T-helper 22 cell (primary cell): ENCODE data around the gene BAHCC1.

ENCODE experiments used
- DNase-seq: peaks from one replicate; pipeline ENCODE4 v3.0.0-alpha.2; 2020; ENCODE audit warnings: low read depth

Gene BAHCC1

GRCh38 chr17:81427173-81428120, 32.2 kb downstream of the BAHCC1 start:
- no peak for DNase-seq

GRCh38 chr17:81428121-81428515, 32.9 kb downstream of the BAHCC1 start:
- DNase-seq = no peak

GRCh38 chr17:81428516-81428915, 33.3 kb downstream of the BAHCC1 start:
- DNase-seq = no peak

GRCh38 chr17:81428948-81429774, 33.9 kb downstream of the BAHCC1 start:
- DNase-seq = no peak

DNA sequence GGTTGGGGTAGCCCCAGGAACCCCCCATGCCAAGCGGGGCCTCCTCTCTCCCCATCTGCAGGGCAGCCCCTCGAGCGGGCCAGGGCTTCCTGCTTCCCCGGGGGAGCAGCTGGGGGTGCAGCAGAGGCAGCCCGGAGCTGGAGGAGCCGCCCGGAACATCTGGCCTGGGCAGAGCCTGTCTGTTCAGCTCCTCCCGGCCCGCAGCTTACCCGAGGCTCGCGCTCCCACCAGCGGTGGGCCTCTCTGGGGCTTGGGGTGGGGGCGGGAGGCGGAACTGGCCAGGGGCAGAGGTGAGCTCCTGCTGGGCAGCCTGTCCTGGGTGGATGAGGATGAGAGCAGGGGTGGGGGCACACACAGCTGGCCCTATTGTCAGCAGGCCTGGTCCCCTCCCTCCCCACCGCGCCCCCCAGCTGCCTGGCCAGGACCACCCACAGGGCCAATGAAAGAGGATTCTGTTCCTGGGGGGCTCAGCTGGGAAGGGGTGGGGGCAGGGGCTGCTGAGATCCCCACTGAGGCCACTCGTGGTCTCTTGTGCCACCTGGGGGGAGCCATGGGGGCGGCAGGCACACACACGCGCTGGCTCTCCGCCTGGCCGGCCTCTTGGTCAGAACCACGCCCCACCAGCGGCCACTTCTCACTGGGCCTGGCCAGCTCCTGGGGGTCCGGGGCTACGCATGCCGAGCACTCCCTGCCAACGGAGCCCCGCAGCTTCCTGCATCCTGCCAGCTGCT, 34.7 kb downstream of the BAHCC1 start:
- no peak for DNase-seq

GRCh38 chr17:81431545-81432482, 36.6 kb downstream of the BAHCC1 start:
- DNase-seq = no peak

DNA sequence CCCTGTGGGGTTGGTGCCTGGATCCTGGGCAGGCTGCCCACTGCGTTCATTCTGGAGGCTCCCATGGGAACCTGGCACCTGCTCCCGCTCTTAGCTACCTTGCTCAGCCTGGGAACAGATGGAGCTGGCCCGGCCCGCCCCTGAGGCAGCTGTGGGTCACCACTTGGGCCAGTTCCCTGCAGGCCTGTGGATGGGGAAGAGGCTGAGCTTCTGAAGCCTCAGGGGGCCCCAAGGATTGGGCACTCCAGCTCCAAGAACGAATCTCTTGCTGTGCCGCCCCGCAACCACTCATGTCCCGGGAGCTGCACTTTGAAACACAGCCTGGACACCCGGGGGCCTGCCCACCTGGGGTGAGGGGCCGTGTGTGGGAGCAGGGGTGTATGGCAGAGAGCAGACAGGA, 37.7 kb downstream of the BAHCC1 start:
- no peak for DNase-seq

- DNase-seq = no peak
Observed at GRCh38 chr17:81433656-81434055, 38.4 kb downstream of the BAHCC1 start.

DNA sequence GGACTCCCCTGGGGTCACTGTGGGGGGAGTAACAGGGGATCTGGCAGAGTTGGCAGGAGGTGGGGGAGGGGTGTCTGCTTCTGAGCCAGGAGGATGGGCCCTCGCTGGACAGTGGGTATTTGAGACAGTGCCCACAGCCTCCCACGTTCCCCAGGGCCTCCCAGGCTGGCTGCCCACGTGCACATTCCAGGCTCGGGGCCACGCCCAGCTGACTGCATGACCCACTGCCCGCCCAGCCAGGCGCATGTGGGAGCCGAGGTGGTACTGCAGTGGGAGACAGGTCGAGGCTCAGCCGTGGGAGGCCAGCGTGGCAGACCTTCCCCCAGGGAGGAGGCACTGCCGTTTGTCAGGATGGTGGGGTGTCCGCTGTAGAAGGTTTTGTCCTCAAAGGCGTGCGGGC, 38.8 kb downstream of the BAHCC1 start:
- DNase-seq = no peak

DNA sequence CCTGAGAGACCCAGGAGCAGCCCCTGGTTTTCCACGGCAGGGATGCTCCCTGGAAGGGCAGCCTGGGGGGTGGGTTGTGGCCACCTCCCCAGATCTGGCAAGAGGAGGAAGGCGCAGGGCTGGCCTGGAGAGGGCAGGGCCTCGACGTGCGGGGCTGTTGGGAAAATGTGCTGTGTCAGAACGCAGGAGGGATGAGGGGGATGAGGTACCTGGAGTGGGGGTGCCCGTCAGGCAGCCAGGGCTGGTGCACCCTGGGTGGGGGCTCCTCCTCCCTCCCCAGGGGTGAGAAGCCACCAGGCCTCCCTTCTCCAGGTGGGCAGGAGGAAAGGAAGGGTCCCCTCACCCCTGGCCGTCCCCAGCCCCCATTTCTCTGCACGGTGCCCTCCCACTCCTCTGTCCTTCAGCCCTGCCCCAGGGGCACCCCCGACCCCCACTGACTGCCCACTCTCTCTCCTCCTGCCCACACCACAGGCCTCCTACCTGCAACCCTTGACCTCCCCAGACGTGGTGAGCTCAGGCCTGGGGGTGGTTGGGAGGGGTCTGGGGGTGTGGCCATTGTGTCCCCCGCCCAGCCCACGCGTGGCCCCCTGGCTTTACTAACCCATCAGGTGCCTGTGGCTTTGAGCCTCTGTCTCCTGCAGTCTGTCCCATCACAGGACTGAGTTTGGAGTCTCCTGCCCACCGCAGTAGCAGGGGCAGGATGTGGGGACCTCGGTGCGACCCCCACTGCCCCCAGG, 39.6 kb downstream of the BAHCC1 start:
- no peak for DNase-seq

GRCh38 chr17:81435652-81436293, 40.5 kb downstream of the BAHCC1 start:
- DNase-seq = no peak

GRCh38 chr17:81436294-81436849, 41.1 kb downstream of the BAHCC1 start:
- no peak for DNase-seq

GRCh38 chr17:81437191-81437651, 42.0 kb downstream of the BAHCC1 start:
- no peak for DNase-seq

DNA sequence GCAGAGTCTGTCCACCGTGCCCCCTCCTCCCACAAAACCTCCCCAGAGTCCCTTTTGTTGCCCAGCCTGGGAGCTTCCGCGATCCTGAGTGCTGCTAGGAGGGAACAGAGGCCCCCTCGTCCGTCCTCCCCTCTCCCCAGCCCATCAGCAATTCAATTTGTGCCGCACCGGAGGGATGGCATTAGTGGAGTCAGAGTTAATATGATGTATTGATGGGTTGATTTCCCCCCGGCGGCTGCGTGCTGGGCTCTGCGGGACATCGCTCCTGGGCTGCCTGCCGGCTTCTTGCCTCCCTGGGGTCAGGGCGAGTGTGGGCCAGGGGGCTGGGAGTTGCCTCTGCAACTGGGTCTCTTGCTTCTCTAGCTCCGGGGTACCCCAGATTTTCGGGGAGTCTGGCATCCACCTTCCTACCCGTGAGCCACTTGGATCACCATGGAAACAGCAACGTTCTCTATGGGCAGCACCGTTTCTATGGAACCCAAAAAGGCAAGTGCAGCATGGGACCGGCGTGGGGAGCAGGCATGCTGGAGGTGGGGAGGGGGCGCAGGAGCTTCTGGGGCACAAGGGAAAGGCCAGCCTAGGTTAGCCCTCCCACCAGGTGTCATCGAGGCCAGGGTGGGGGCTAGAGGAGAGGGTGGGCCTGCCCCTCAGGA, 42.9 kb downstream of the BAHCC1 start:
- DNase-seq = no peak

- no peak for DNase-seq
Observed at GRCh38 chr17:81438688-81439087, 43.4 kb downstream of the BAHCC1 start.

GRCh38 chr17:81440051-81440471, 44.8 kb downstream of the BAHCC1 start:
- no peak for DNase-seq

GRCh38 chr17:81440511-81441244, 45.4 kb downstream of the BAHCC1 start:
- no peak for DNase-seq

- no peak for DNase-seq
Observed at GRCh38 chr17:81442791-81443190, 47.5 kb downstream of the BAHCC1 start.
